GM19463 (cell line): ENCODE results near the gene ZNF48.
"Not testable (repeated sequence)": the region's sequence is repeated elsewhere in the genome, so short reads cannot be mapped to it uniquely, and the experiment has no call there.

Experiments used
- ATAC-seq: cut with Tn5 transposase; IDR thresholded peaks from one replicate; pipeline ENCODE4 v1.9.1; 2021; ENCODE audit warnings: mild to moderate bottlenecking, moderate library complexity; ENCODE audit not compliant: unreplicated experiment

The ZNF48 gene

DNA sequence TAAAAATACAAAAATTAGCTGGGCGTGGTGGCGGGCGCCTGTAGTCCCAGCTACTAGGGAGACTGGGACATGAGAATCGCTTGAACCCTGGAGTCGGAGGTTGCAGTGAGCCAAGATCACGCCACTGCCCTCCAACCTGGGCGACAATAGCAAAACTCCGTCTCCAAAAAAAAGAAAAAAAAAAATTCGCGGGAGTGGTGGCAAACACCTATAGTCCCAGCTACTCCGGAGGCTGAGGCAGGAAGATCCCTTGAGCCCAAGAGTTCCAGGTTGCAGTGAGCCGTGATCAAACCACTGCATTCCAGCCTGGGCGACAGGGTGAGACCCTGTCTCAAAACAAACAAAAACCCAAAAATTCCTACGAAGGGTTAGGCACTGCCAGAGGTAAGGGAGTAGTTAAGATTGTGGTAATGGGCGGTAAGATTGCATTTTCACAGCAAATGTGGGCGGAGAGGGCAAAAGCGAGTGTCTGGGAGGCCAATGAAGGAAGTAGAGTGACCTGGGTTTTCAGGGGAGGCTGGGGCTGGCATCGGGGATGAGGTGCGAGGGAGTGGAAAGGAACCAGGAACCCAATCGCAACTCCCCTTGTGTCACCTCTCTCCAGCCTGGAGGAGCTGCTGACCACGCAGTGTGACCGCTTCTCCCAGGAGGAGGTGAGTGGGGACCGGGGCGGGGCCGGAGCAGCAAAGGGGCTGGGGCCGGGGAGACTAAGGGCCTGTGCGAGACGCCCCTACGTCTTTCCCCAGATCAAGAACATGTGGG, 18.0 kb upstream of the ZNF48 start:
- no peak for ATAC-seq

DNA sequence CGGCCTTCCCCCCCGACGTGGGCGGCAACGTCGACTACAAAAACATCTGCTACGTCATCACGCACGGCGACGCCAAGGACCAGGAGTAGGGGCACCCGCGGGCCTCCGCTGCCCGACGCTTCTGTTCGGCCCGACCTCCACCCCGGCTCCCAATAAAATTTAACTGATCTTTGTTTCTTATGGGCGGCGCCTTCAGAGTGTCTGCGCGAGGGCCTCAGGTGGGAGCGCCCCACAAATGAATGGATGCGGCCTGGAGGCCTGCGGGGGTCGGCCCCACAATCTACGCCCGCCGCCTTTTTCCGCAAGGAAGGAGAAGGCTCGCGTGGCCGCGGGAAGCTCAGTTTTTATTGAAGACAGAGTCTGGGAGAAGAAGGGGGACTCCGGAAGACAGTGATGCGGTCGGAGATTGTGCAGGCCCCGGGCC, 17.4 kb upstream of the ZNF48 start:
- ATAC-seq = peak; percentile 38

DNA sequence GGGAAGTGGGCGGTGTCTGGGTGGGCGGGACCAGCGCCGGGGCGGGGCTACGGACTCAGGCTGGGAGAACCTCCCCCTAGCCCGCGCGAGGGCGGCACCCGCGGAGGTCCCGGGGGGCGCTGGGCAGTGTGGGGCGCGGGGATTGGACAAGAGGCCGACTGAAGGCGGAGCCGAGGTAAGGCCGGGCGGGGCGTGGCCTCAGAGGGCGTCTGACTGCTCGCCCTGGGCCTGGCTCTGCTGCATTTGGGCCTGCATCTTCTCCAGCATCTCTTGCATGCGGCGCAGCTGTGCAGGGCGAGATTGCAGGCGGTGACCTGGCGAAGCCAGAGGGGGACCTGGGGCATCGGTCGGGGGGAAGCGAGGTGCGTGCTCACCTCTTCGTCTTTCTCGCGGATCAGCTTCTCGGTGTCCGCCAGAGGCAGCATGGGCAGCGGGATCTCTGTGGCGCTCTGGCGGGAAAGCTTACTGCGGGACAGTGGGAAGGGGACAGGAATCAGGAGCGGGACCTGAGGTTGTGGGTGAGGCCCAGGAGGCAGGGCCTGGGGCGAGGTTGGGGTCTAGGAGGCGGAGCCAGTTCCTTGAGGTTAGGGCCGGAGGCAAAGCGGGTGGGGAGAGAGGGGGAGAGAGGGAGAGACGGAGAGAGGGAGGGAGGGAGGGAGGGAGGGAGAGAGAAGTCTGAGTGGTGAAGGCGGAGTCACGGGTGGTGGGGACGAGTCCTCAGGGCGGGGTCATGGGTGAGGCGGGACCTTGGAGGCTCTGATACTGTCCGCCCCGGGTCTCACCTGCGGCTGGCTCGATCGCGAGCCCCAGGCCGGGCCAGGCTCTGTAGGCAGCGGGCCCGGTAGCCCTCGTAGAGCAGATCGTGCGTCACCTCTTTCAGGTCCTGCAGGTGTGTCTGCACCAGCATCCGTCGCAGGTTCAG, 16.7 kb upstream of the ZNF48 start:
- peak; percentile 88 for ATAC-seq

DNA sequence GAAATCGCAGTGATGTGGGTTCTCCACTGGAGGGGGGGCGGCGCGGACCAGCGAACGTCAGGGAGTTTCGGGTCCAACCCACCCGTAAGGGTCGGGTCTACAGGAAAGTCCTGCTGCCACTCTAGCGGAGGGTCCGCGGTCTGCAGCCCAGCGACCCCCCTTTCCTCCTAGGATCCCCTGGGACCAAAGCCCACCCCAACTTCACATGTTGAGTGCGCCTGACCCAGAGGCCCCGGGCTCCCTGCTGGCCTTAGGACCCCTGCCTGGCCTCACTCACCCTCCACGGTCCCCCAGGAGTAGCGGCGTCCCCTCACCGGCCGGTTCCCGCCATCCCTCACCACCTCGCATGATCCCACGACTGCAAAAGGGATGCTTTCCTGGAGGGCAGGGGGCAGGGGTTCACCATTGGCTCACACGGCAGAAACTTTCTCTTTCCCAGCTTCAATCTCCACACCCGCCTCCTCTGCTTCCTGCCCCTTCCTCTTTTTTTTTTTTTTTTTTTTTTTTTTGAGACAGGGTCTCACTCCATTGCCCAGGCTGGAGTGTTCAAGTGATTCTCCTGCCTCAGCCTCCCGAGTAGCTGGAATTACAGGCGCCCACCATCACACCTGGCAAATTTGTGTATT, 15.9 kb upstream of the ZNF48 start:
- no peak for ATAC-seq

DNA sequence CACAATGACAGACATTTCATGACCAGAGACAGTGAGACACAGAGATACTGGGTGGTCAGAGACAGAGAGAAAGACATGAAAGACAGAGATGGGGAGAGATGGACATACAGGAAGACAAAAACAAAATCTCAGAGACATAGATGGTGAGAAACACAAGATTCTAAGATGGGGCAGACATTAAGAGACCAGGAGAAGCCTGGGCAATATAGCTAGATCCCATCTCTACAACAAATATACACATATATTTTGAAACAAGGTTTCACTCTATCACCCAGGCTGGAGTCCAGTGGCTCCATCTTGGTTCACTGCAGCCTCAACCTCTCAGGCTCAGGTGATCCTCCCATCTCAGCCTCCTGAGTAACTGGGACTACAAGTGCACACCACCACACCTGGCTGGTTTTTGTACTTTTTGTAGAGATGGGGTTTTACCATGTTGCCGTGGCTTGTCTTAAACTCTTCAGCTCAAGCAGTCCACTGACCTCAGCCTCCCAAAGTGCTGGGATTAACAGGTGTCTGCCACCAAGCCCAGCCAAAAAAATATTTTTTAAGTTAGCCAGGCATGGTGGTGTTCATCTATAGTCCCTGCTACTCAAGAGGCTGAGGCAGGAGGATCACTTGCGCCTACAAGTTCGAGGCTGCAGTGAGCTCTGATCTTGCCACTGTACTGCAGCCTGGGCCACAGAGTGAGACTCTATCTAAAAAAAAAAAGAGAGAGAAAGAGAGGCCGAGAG, 15.0 kb upstream of the ZNF48 start:
- ATAC-seq = no peak

DNA sequence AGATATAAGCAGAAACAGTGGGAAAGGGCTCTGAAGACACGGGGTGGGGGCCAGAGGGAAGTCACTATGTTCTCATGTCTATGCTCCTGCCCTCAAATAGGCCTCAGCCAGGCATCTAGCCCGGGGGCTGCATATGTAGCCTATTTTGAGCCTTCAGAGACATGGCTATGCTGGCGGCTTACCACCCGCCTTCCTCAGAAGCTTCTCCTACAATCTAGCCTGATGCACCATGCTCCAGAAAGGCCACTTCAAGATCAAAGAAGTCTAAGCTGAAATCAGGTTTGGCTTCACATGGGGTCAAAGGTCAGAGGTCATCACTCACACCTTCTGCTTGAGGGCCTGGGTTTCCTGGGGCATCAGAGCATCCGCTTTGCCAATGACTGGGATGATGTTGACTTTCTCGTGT, 14.4 kb upstream of the ZNF48 start:
- no peak for ATAC-seq

DNA sequence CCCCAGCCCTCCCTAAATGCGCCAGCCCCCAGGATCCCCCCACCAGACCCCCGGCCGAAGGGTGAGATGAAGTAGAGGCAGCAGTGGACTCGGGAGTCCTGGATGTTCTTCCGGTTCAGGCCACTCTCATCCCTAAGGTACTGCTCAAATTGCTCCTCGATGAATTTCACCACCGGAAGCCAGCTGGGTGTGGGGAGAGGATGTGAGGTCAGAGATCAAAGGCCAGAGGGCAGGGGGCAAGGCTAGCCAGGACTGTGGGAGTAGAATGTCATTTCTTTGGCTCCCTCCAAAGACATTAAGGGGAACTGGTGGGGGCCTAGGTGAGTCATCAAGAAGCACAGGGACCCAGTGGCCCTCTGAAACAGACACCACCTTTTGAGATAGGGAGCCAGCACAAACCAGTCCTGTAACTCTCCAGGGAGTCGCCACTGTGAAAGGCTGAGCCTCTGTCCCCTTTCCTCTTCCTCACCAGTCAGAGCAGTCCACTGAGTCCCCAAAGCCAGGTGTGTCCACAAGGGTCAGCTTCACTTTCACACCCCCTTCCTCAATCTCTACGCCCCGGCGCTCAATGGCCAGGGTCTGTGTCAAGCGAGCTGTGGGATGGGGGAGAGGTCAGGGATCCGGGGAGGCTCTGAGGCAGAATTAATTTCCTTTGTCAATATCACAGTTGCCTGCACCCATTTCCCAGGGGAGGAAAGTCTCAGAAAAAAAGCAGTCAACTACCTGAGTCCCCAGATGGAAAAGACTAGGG, 13.8 kb upstream of the ZNF48 start:
- no peak for ATAC-seq

DNA sequence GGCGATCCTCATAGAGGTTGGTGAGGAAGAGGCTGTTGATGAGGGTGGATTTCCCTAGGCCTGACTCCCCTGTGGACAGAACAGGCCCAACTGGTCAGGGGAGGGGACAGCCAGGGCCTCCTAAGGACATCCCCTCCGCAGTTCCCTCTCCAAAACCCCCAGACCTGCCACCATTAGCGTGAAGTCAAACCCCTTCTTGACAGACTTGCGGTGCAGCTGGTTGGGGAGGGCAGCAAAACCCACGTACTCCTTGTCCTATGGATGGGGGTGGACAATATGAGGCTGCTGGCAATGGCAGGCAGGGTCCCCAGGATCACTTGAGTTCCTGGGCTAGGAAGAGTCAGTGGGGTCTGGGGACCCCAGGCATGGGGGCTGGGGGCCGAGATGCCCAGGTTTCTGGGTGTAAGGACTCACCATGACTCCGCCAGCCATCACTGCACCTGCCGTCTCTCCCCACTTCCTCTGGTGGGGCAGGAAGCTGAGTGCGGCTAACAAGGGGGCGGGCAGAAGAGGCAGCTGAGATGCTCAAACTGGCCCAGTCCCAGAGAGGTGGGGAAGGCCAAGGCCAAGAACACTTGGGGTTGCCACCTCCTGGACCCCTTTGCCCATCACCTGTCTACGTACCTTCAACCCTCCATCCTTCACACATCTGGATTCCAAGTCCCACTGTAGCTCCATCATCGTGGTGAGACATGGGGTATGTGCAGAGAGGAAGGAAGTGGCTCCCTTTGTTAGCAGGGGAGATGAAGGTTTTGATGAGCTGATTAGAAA, 12.9 kb upstream of the ZNF48 start, which contains the start of gene SEPTIN1:
SEPTIN1 (minus strand) TSS at position 451 of the 771 bp plus-strand sequence; CDS start at position 432, 19 bp downstream.
- no peak for ATAC-seq

DNA sequence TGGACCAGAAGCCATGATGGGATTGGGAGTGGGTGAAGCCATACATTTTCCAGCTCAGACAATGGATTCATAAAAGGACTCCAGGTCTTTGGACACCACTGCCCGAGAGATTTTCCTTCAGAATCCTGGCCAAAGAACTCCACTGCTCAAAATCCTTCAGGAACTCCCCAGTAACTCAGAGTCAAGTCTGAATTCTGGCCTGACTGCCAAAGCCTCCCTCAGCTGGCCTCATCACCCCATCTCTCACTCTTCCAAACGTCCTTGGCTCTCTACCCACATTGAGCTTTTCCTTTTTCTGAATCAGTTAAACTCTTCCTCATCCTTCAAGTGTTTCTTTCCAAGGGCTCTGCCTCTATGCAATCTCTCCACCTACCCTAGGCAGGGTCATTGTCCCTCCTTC, 11.7 kb upstream of the ZNF48 start:
- no peak for ATAC-seq

DNA sequence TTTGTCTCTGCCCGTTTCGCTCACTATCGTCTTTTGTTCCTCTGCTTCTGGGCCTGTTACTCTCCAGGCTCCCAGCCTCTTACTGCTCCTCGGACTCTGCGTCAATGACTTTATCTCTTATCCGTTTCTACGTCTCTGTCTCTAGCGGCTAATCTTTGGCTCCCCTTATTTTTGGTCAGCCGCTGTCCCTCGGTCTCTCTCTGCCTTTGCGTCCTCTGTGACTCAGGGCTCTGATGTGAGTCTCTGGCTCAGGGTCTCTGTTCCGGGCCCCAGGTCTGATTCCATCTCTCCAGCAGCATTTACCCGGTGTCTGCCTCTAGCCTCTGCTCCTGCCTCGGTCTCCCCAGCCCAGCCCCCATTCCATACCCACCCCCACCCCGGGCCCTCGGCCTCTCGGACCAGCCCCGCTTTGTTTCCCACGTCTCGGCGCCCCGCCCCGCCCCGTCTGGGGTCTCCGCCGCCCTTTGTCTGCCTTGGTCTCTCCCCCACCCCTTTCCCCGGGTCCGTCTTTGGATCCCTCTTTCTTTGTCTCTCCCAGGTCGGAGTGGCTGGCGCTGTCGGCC, 547 bp upstream of the ZNF48 start:
- no peak for ATAC-seq

DNA sequence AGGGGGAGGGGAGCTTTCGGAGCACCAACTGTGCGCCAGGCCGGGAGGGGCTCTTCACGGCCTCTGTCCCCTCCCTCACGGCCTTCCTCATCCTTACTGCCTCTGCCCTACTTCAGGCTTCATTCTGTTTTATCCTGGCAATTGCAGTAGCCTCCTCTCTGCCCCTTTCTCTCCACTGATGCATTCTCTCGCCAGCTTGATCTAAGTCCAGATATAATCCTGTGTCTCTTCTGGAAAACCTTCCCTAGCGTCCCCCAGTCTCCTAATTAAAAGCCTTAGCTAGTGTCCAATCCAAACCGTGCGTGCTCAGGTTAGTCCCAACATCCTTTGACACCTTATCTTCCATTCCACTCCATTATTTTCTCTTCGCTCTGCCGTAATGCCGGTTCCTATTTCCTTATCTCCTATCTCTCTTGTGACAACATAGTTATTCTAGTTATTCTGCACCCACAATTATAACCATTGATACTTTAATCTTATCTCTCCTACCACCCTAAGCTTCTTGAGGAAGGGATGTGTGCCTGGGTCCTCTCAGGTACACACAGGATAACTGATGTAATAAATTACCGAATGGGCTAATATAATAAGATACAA, 869 bp downstream of the ZNF48 start:
- ATAC-seq = no peak

DNA sequence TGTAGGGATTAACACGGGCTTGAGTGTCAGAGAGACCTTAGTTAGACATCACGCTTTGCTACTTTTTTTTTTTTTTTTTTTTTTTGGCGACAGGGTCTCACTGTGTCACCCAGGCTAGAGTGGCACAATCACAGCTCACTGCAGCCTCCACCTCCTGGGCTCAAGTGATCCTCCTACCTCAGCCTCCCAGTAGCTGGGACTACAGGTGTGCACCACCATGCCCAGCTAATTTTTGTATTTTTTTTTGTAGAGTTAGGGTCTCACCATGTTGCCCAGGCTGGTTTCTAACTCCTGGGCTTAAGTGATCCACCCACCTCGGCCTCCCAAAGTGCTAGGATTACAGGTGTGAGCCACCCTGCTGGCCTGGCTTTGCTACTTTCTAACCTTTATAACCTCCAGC, 1.4 kb downstream of the ZNF48 start:
- not testable (repeated sequence) for ATAC-seq

DNA sequence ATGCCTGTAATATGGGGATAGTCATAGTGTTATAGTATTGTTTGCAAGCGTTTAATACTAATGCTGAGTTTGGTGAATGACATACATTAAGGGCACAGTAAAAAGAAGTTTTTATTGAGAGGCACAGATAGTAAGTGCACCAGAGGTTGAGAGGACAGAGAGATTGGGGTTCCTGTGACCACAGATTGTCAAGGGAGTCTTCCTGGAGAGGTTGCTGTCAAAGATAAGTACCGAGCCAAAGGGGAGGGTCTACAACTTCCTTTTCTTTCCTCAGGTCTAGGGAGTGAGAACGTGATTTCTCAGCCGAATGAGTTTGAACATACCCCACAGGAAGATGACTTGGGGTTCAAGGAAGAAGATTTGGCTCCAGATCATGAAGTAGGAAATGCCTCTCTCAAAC, 1.8 kb downstream of the ZNF48 start:
- no peak for ATAC-seq

DNA sequence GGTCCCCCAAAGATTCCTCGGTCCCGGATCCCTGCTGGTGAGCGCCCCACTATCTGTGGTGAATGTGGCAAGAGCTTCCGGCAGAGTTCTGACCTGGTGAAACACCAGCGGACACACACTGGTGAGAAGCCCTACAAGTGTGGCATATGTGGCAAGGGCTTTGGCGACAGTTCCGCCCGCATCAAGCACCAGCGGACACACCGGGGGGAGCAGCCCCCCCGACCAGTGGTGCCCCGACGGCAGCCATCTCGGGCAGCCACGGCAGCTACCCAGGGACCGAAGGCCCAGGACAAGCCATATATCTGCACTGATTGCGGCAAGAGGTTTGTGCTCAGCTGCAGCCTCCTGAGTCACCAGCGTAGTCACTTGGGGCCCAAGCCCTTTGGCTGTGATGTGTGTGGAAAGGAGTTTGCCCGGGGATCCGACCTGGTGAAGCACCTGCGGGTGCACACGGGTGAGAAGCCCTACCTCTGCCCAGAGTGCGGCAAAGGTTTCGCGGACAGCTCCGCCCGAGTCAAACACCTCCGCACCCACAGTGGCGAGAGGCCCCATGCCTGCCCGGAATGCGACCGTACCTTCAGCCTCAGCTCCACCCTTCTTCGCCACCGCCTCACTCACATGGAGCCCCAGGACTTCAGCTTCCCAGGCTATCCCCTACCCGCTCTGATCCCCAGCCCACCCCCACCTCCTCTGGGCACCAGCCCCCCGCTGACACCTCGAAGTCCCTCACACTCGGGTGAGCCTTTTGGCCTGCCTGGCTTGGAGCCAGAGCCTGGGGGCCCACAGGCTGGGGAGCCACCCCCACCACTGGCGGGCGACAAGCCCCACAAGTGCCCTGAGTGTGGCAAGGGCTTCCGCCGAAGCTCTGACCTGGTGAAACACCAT, 2.8 kb downstream of the ZNF48 start:
- no peak for ATAC-seq

DNA sequence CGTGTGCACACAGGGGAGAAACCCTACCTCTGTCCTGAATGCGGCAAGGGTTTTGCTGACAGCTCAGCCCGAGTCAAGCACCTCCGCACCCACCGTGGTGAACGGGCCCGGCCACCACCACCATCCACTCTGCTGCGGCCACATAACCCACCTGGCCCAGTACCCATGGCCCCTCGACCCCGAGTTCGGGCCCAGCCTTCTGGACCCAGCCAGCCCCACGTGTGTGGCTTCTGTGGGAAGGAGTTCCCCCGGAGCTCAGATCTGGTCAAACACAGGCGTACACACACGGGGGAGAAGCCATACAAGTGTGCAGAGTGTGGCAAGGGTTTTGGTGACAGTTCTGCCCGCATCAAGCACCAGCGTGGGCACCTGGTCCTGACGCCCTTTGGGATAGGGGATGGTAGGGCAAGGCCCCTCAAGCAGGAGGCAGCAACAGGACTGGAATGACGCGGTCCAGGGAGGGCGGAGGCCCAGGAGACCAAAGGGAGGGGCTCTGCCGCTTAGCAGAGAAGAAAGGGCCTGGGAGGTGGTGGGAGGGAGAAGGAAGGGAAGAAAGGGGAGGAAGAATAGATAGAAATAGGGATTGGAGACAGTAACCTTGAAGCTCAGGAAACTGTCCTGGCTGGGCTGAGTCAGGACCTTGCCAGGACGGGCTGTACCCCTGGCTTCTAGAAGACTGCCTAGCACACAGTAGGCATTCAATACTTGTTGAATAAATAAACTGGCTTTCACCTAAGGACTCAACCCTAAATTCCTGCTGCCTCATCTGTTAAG, 3.6 kb downstream of the ZNF48 start:
- ATAC-seq = no peak

DNA sequence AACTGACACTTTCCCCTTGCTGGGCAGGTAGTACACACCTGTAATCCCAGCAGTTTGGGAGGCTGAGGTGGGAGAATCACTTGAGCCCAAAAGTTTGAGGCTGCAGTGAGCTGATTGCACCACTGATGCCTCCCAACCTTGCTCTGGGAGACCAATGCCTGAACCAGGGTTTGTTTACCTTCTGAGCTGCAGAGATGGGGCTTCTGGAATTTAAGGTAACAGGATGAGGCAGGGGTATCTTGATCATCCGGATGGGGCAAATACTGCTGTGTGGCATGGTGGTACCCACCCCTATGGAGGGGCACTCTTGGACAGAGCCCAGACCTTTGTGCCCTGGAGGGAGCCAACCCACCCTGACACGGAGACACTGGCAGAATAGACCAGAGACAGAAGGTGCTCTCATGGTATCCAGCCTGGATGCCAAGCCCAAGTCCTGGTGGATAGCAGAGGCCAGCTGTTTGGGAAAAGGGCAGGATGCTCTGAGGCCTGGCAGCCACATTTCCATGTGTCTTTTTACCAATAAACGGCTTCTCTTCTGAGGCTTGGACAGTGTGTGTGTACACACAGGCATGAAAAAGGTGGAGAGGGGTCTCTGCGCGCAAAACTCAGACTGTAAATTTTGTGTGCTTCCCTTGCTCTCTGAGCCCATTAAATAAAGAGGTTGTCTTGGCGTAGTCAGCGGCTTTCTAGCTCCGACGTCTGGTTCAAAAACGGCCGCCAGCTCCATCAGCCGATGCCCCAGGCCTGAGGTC, 4.4 kb downstream of the ZNF48 start:
- no peak for ATAC-seq
